Measurements from ENCODE around the gene MAEA.

Gene MAEA

DNA sequence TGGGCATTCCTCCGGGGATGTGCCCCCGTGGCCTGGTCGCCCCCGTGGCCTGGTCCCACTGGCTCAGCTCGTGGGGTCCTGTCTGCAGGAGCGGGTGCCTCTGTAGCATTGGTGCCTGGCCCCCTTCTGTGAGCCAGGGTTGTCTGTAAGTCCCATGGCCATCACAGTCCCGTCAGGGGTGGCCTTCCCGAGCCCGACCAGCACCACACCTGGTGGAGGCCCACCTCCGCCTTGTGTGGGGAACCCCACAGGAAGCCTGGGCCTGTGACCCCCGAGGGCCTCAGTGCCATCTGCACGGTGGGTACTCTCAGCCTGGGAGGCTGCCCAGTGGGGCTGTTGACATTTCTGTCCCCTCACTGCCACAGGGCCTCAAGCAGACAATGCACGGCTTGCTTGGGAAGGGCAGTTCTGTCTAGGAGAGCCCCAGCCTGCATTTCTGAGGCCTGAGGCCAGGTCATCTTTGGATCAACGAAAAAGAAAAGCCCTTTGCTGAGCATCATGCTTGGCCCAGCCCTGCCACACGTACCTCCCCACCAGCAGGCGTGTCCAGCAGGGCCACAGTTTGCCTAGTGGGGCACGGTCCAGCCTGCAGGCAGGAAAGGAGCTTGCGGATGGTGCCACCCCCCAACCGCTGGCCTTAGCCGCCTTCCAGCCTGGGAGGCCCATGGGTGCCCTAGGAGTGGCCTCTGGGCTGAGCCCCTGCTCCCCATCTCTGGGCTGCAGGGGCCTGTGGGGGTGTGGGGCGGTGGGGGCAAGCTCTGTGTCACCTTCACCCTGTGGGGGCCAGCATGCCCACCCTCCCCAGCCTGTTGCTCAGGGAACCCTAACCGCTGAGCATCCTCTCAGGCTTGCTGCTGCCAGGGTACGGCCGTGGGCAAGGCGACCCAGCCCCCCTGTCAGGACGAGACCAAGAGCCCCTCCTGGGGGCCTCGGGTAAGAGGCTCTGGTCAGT lies 93.4 kb downstream of the MAEA start:
- DNase-seq = no peak

DNA sequence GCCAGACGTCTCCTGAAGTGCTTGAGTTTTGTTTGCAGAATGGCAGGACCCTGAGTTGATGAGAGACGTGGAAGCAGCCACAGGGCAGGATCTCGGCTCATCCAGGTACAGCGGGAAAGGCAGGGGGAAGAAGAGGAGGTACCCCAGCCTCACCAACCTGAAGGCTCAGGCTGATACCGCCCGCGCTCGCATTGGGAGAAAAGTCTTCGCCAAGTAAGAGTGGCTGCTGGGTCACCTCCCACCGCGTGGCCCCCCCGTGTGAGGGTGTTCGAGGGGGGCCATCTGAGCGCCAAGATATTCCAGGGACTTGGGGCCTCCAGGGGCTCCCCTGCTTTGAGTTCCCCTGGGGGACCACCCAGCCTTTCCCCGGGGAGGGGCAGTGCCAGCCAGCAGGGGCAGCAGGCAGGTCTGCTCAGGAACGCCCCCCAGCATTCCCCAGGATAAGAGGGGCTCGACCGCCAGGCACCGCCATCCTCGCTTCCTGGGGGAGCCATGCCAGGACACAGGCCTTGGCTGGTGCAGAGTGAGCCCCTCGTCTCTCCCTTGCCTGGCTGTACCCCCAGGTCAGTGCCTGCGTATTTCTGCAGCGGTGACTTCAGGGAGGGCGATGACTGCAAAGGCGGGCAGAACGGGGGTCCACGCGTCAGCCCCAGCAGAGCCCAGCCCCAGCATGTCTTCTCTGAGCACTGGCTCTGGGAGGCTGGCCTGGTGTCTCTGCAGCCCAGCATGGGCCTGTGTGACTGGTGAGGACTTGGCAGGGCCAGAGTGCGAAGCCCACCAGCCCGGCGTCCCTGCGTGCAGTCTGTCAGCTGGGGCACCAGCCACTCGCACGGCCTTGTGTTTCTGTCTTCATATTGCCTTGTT lies 94.3 kb downstream of the MAEA start:
- DNase-seq = no peak

DNA sequence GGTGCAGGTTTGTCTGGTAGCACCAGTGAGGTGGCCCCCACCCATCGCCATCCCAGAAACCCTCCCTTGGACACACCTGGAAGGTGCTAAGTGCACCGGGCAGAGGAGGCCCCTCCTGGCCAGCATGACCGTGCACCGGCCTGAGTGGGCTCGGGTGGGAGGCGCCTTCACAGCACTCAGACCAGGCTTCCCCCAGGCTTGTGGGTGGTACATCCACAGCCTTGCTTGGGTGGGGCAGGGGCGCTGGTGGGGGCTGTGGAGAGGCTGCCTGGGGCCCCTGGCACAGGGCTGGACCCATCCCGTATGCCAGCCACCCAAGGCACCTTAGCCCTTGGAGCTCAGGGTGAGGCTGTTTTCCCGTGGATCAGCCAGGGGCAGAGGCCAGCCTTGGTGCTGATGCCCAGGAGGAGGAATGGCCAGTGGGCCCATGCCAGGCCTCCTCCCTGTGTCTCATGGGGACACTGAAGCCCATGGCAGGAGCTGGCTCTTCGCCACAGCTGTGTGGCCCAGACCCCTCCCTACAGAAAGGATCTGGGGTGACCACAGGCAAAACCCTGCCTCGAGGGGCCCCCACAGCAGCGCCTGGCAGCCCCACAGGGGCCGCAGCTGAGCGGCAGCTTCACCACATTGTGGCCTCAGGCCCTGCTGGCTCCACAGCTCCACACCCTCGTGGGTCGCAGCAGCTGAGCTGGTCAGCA lies 95.1 kb downstream of the MAEA start:
- no peak for DNase-seq

DNA sequence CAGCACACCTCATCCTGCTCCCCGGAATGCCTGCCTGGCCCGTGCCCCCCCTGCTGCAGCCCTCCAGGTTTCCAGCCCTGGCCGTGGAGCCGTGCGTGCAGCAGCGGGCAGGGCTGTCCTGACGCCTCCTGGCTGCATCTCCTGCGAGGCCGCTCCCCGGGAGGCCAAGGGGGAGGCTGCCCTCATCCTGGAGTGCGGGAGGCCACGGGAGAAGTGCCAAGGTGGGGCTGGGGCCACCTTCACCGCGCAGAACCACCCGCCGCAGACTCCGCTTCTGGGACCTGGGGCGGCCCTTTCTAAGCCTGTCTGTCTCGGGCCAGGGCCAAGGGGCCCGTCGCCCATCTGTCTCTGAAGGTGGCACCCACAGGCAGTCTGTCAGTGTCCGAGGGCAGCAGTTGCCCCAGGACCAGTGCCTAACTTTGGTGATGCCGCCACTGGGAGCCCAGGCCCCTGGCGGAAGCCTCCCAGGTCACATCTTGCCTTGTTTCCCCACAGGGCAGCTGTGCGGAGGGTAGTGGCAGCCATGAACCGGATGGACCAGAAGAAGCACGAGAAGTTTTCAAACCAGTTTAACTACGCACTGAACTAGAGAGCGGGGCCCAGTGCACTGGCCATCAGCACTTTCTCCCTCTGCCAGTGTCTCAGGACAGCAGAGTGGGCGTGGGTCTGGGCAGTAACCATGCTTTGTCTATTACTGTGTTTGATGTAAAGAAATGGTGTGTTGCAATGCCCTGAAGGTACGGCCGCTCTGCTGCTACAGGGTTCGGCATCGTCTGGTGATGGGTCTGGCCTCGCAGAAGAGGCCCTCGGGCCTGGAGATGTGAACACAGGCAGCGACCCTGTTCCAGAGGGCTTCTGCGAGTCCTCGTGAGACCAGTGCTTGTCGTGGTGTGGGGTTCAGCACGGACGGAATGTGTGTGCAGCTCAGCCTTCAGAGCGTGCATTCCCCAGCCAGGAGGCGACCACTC lies 96.0 kb downstream of the MAEA start:
- no peak for DNase-seq
